T-helper 2 cell treated with Interferon-gamma antibody and Interleukin-4, amounts not matched to agents 5 μg/mL and 100 μg/mL, for 36 hours (primary cell): ENCODE measurements around the gene CWC27.

ENCODE experiments used
- DNase-seq: peaks from one replicate; pipeline ENCODE4 v3.0.0; 2021; ENCODE audit warnings: low spot score
- H3K27ac Mint-ChIP-seq: one replicate; pipeline ENCODE4 v1.8.0; 2021; ENCODE audit warnings: mild to moderate bottlenecking, mixed read lengths
- H3K27me3 Mint-ChIP-seq: one replicate; pipeline ENCODE4 v1.8.0; 2021; ENCODE audit warnings: low read depth, mixed read lengths
- H3K36me3 Mint-ChIP-seq: one replicate; pipeline ENCODE4 v1.8.0; 2021; ENCODE audit warnings: low read depth, mixed read lengths
- H3K4me1 Mint-ChIP-seq: one replicate; pipeline ENCODE4 v1.8.0; 2021; ENCODE audit warnings: low read depth, mixed read lengths
- H3K4me3 Mint-ChIP-seq: one replicate; pipeline ENCODE4 v1.8.0; 2022; ENCODE audit warnings: mild to moderate bottlenecking, moderate library complexity, mixed read lengths
- H3K9me3 Mint-ChIP-seq: one replicate; pipeline ENCODE4 v1.8.0; 2021; ENCODE audit warnings: mixed read lengths

CWC27 gene

GRCh38 chr5:65037831-65038815 lies 269.4 kb downstream of the CWC27 start:
- no peak for DNase-seq
- peak overlapping the region; percentile 38 for H3K4me3 Mint-ChIP-seq
- no peaks in the 10 kb centered on the region for H3K9me3 Mint-ChIP-seq
- H3K27ac Mint-ChIP-seq = peak overlapping the region; percentile 75
- peaks cover 2% of the 10 kb centered on the region for H3K36me3 Mint-ChIP-seq
- H3K4me1 Mint-ChIP-seq = peaks cover 33% of the 10 kb centered on the region
- H3K27me3 Mint-ChIP-seq = no peaks in the 10 kb centered on the region

GRCh38 chr5:65041296-65042158 lies 272.8 kb downstream of the CWC27 start:
- no peaks in the 10 kb centered on the region for H3K27me3 Mint-ChIP-seq
- peaks cover 1% of the 10 kb centered on the region for H3K36me3 Mint-ChIP-seq
- H3K4me3 Mint-ChIP-seq = no peak overlapping the region
- DNase-seq = no peak
- H3K27ac Mint-ChIP-seq = no peak overlapping the region
- no peaks in the 10 kb centered on the region for H3K9me3 Mint-ChIP-seq
- H3K4me1 Mint-ChIP-seq = peaks cover 24% of the 10 kb centered on the region

GRCh38 chr5:65043843-65044359 lies 275.2 kb downstream of the CWC27 start:
- Mint-ChIP-seq H3K4me3 (no peak overlapping the region), H3K27ac (no peak overlapping the region), H3K4me1 (peaks cover 4% of the 10 kb centered on the region), H3K9me3 (no peaks in the 10 kb centered on the region), H3K36me3 (no peaks in the 10 kb centered on the region), H3K27me3 (no peaks in the 10 kb centered on the region)
- DNase-seq = no peak

GRCh38 chr5:65047225-65047624 lies 278.5 kb downstream of the CWC27 start:
- peaks cover 7% of the 10 kb centered on the region for H3K4me1 Mint-ChIP-seq
- H3K4me3 Mint-ChIP-seq = no peak overlapping the region
- DNase-seq = no peak
- no peaks in the 10 kb centered on the region for H3K9me3 Mint-ChIP-seq
- no peaks in the 10 kb centered on the region for H3K27me3 Mint-ChIP-seq
- no peak overlapping the region for H3K27ac Mint-ChIP-seq
- H3K36me3 Mint-ChIP-seq = no peaks in the 10 kb centered on the region

GRCh38 chr5:65047948-65048690 lies 279.4 kb downstream of the CWC27 start:
- no peaks in the 10 kb centered on the region for H3K36me3 Mint-ChIP-seq
- H3K4me3 Mint-ChIP-seq = no peak overlapping the region
- H3K9me3 Mint-ChIP-seq = no peaks in the 10 kb centered on the region
- H3K27me3 Mint-ChIP-seq = no peaks in the 10 kb centered on the region
- no peak overlapping the region for H3K27ac Mint-ChIP-seq
- DNase-seq = no peak
- peaks cover 7% of the 10 kb centered on the region for H3K4me1 Mint-ChIP-seq

GRCh38 chr5:65050140-65050539 lies 281.4 kb downstream of the CWC27 start:
- no peak for DNase-seq
- H3K36me3 Mint-ChIP-seq = no peaks in the 10 kb centered on the region
- no peak overlapping the region for H3K27ac Mint-ChIP-seq
- peaks cover 10% of the 10 kb centered on the region for H3K27me3 Mint-ChIP-seq
- H3K9me3 Mint-ChIP-seq = no peaks in the 10 kb centered on the region
- peaks cover 6% of the 10 kb centered on the region for H3K4me1 Mint-ChIP-seq
- H3K4me3 Mint-ChIP-seq = no peak overlapping the region

- DNase-seq = no peak
- no peak overlapping the region for H3K4me3 Mint-ChIP-seq
- H3K9me3 Mint-ChIP-seq = no peaks in the 10 kb centered on the region
- H3K36me3 Mint-ChIP-seq = no peaks in the 10 kb centered on the region
- peaks cover 4% of the 10 kb centered on the region for H3K4me1 Mint-ChIP-seq
- H3K27me3 Mint-ChIP-seq = peaks cover 14% of the 10 kb centered on the region
- no peak overlapping the region for H3K27ac Mint-ChIP-seq
These were observed 282.2 kb downstream of the CWC27 start for GRCh38 chr5:65050826-65051498.

- Mint-ChIP-seq H3K4me3 (no peak overlapping the region), H3K27me3 (peaks cover 14% of the 10 kb centered on the region), H3K9me3 (no peaks in the 10 kb centered on the region), H3K4me1 (no peaks in the 10 kb centered on the region), H3K36me3 (no peaks in the 10 kb centered on the region), H3K27ac (no peak overlapping the region)
- no peak for DNase-seq
These were observed 287.2 kb downstream of the CWC27 start for GRCh38 chr5:65055938-65056337.

GRCh38 chr5:65059681-65060598 lies 291.2 kb downstream of the CWC27 start:
- no peak for DNase-seq
- H3K4me1 Mint-ChIP-seq = no peaks in the 10 kb centered on the region
- H3K9me3 Mint-ChIP-seq = no peaks in the 10 kb centered on the region
- H3K27me3 Mint-ChIP-seq = peaks cover 8% of the 10 kb centered on the region
- no peak overlapping the region for H3K27ac Mint-ChIP-seq
- no peaks in the 10 kb centered on the region for H3K36me3 Mint-ChIP-seq
- no peak overlapping the region for H3K4me3 Mint-ChIP-seq

- H3K4me1 Mint-ChIP-seq = no peaks in the 10 kb centered on the region
- no peak overlapping the region for H3K4me3 Mint-ChIP-seq
- H3K36me3 Mint-ChIP-seq = no peaks in the 10 kb centered on the region
- H3K27ac Mint-ChIP-seq = no peak overlapping the region
- peaks cover 13% of the 10 kb centered on the region for H3K27me3 Mint-ChIP-seq
- no peak for DNase-seq
- H3K9me3 Mint-ChIP-seq = no peaks in the 10 kb centered on the region
These were observed 292.7 kb downstream of the CWC27 start for GRCh38 chr5:65061250-65061973.

GRCh38 chr5:65061974-65062353 lies 293.2 kb downstream of the CWC27 start:
- H3K9me3 Mint-ChIP-seq = no peaks in the 10 kb centered on the region
- no peaks in the 10 kb centered on the region for H3K4me1 Mint-ChIP-seq
- no peaks in the 10 kb centered on the region for H3K36me3 Mint-ChIP-seq
- H3K4me3 Mint-ChIP-seq = no peak overlapping the region
- no peak for DNase-seq
- H3K27ac Mint-ChIP-seq = no peak overlapping the region
- H3K27me3 Mint-ChIP-seq = peaks cover 14% of the 10 kb centered on the region
